HepG2 (cell line): ENCODE results near the gene MED23. TPM values are rescaled to one million over a fixed set of nuclear protein-coding genes. Genes with fewer than 3 reads are reported as not detected.

ENCODE experiments used
- HNRNPUL1 ChIP-seq: fragments of 200-400 bp; formaldehyde crosslinking; IDR thresholded peaks from 2 replicates; pipeline ENCODE4 v1.6.1; 2017; ENCODE audit warnings: low read depth, mild to moderate bottlenecking, low read length, moderate library complexity
- JUND ChIP-seq: sonication (generic); formaldehyde crosslinking; IDR thresholded peaks from 2 replicates; pipeline ENCODE4 v1.8.0; 2022; ENCODE audit warnings: mild to moderate bottlenecking, missing genetic modification reagents
- PITX1 ChIP-seq: sonication (generic); formaldehyde crosslinking; IDR thresholded peaks from 2 replicates; pipeline ENCODE4 v1.5.1; 2020; ENCODE audit warnings: mild to moderate bottlenecking, missing genetic modification reagents
- RCOR2 ChIP-seq: IDR thresholded peaks from 2 replicates; pipeline ENCODE4 v1.6.1; 2016; ENCODE audit warnings: missing biosample characterization, missing genetic modification reagents
- REL ChIP-seq: sonication (generic); formaldehyde crosslinking; conservative IDR thresholded peaks from 2 replicates; pipeline ENCODE4 v1.8.0; 2022; ENCODE audit warnings: mild to moderate bottlenecking, missing genetic modification reagents, moderate library complexity
- SRSF4 ChIP-seq: fragments of 200-400 bp; formaldehyde crosslinking; IDR thresholded peaks from one replicate; pipeline ENCODE4 v1.6.1; 2018; ENCODE audit warnings: mild to moderate bottlenecking, low read depth, low read length, moderate library complexity; ENCODE audit not compliant: poor library complexity, severe bottlenecking
- STAT5B ChIP-seq: sonication (generic); formaldehyde crosslinking; IDR thresholded peaks from 2 replicates; pipeline ENCODE4 v1.4.0; 2020; ENCODE audit warnings: missing genetic modification reagents
- ZFP36 ChIP-seq: fragments of 150-350 bp; IDR thresholded peaks from 2 replicates; pipeline ENCODE4 v1.6.1; 2018; ENCODE audit warnings: borderline replicate concordance, low read length, low read depth; ENCODE audit not compliant: partially characterized antibody
- ZNF232 ChIP-seq: sonication (generic); formaldehyde crosslinking; IDR thresholded peaks from 2 replicates; pipeline ENCODE4 v1.4.0; 2020; ENCODE audit warnings: missing genetic modification reagents, borderline replicate concordance
- ZNF567 ChIP-seq: sonication (generic); formaldehyde crosslinking; IDR thresholded peaks from 2 replicates; pipeline ENCODE4 v1.8.1; 2023; ENCODE audit warnings: mild to moderate bottlenecking, missing genetic modification reagents, borderline replicate concordance
- polyA plus RNA-seq, 8 experiments: library from polyadenylated mRNA; depleted of rRNA in 3 of 8; stranded (reverse) in 7 of 8; unstranded in 1 of 8; fragments of >200 nt; fragmentation: Illumina TruSeq in 4 of 8; extraction: Trizol in 4 of 8; gene quantifications; 2 replicates each; pipeline versions ENCODE4 v1.2.1 to v1.2.3, GENCODE V29; 2011 to 2016; ENCODE audit warnings: low read depth in 4 of 8, missing spikeins in 1 of 8, mixed read lengths in 1 of 8; ENCODE audit not compliant: insufficient read depth in 1 of 8
- total RNA-seq, 5 experiments: library from RNA; depleted of rRNA; stranded (reverse); fragments of >200 nt; fragmentation: Illumina TruSeq; extraction: Trizol; gene quantifications; 2 replicates each; pipeline ENCODE4 v1.2.3, GENCODE V29; 2016; ENCODE audit warnings: low read depth in 1 of 5
- TF ChIP-seq, protein P1 (sequence below): sonication (generic); formaldehyde crosslinking; IDR thresholded peaks from 2 replicates; pipeline ENCODE4 v1.4.0; 2020; ENCODE audit warnings: missing genetic modification reagents, borderline replicate concordance
- TF ChIP-seq, protein P2 (sequence below): sonication (generic); formaldehyde crosslinking; IDR thresholded peaks from 2 replicates; pipeline ENCODE4 v1.8.0; 2022; ENCODE audit warnings: mild to moderate bottlenecking, missing genetic modification reagents, borderline replicate concordance
- TF ChIP-seq, protein P3 (sequence below): sonication (generic); formaldehyde crosslinking; IDR thresholded peaks from 2 replicates; pipeline ENCODE4 v1.4.0; 2020; ENCODE audit warnings: mild to moderate bottlenecking, missing genetic modification reagents
- TF ChIP-seq, protein P4 (sequence below): sonication (generic); formaldehyde crosslinking; IDR thresholded peaks from 2 replicates; pipeline ENCODE4 v1.8.0; 2022; ENCODE audit warnings: mild to moderate bottlenecking, missing genetic modification reagents, moderate library complexity
- TF ChIP-seq, protein P5 (sequence below): sonication (generic); formaldehyde crosslinking; IDR thresholded peaks from 2 replicates; pipeline ENCODE4 v1.4.0; 2020; ENCODE audit warnings: missing genetic modification reagents
- TF ChIP-seq, protein P6 (sequence below): sonication (generic); formaldehyde crosslinking; IDR thresholded peaks from 2 replicates; pipeline ENCODE4 v1.5.0; 2020; ENCODE audit warnings: missing genetic modification reagents, mild to moderate bottlenecking, borderline replicate concordance

The MED23 gene
- total and polyA plus RNA-seq, 2 of the 13 experiments (the other 11 are each of a cell fraction or from before 2014, with no cell fraction given): 34.9 to 50.5 TPM

DNA sequence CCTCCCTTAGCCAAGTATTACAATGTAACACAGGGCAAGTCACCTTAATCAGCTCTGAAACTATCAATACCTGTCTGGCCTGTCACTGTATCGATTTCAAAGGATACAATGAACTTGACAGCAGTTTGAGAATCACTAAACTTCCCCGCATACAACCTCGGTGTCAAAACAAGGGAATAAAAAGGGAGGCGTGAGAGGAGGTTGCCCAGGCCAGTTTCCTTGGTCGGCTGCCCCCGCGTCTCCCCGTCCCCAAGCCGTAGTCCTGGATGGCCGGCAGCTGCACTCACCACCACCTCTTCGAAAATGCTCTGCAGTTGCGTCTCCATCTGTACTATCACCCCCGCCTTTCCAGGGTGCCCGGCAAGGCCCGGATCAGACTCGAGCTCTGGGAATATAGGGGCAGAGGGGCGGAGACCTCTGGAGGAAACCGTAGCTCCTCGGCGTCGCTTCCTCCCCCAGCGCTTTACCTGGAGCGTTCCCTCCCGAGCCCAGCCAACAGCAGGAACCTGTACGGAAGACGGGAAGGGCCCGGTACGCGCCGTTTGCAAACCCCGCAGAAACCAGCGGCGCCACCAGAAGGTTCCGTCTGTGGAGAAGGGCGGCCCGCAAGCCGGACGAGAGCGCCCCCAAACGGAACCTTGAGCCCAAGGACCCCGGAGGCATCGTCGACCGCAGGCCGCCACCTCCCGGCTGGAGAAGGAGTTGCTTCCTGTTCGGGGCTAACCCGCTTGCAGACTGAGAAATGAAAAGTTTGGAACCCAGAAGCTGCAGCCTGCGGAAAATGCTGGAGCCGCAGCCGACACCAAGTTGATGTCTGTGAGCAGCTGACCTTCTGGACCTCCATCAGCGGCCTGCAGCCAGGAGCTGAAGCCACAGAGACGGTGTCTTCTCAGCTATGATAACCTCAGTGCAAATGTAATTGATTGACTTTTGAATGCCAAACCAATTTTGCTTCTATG, at the start of gene MED23 (continued):
- TF ChIP-seq, protein P1, sequence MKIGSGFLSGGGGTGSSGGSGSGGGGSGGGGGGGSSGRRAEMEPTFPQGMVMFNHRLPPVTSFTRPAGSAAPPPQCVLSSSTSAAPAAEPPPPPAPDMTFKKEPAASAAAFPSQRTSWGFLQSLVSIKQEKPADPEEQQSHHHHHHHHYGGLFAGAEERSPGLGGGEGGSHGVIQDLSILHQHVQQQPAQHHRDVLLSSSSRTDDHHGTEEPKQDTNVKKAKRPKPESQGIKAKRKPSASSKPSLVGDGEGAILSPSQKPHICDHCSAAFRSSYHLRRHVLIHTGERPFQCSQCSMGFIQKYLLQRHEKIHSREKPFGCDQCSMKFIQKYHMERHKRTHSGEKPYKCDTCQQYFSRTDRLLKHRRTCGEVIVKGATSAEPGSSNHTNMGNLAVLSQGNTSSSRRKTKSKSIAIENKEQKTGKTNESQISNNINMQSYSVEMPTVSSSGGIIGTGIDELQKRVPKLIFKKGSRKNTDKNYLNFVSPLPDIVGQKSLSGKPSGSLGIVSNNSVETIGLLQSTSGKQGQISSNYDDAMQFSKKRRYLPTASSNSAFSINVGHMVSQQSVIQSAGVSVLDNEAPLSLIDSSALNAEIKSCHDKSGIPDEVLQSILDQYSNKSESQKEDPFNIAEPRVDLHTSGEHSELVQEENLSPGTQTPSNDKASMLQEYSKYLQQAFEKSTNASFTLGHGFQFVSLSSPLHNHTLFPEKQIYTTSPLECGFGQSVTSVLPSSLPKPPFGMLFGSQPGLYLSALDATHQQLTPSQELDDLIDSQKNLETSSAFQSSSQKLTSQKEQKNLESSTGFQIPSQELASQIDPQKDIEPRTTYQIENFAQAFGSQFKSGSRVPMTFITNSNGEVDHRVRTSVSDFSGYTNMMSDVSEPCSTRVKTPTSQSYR (CRISPR knock-in tag): peak; percentile 80; the same call in 1 of the 2 replicates
- TF ChIP-seq STAT5B (CRISPR knock-in tag) (peak; percentile 87; the same call in 1 of the 2 replicates), JUND (CRISPR knock-in tag) (no peak), ZNF567 (CRISPR knock-in tag) (peak; percentile 100), HNRNPUL1 (peak; percentile 73; the same call in 1 of the 2 replicates), RCOR2 (CRISPR knock-in tag) (peak; percentile 79), SRSF4 (no peak), ZNF232 (CRISPR knock-in tag) (peak; percentile 98; the same call in 1 of the 2 replicates), PITX1 (CRISPR knock-in tag) (peak; percentile 96), ZFP36 (peak; percentile 47), REL (peak; percentile 90; the same call in 1 of the 2 replicates)
- TF ChIP-seq, protein P2, sequence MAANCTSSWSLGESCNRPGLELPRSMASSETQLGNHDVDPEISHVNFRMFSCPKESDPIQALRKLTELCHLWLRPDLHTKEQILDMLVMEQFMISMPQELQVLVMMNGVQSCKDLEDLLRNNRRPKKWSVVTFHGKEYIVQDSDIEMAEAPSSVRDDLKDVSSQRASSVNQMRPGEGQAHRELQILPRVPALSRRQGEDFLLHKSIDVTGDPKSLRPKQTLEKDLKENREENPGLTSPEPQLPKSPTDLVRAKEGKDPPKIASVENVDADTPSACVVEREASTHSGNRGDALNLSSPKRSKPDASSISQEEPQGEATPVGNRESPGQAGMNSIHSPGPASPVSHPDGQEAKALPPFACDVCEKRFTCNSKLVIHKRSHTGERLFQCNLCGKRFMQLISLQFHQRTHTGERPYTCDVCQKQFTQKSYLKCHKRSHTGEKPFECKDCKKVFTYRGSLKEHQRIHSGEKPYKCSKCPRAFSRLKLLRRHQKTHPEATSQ: peak; percentile 100
- TF ChIP-seq, protein P3, sequence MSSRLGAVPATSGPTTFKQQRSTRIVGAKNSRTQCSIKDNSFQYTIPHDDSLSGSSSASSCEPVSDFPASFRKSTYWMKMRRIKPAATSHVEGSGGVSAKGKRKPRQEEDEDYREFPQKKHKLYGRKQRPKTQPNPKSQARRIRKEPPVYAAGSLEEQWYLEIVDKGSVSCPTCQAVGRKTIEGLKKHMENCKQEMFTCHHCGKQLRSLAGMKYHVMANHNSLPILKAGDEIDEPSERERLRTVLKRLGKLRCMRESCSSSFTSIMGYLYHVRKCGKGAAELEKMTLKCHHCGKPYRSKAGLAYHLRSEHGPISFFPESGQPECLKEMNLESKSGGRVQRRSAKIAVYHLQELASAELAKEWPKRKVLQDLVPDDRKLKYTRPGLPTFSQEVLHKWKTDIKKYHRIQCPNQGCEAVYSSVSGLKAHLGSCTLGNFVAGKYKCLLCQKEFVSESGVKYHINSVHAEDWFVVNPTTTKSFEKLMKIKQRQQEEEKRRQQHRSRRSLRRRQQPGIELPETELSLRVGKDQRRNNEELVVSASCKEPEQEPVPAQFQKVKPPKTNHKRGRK: peak; percentile 85; the same call in 1 of the 2 replicates
- TF ChIP-seq, protein P4, sequence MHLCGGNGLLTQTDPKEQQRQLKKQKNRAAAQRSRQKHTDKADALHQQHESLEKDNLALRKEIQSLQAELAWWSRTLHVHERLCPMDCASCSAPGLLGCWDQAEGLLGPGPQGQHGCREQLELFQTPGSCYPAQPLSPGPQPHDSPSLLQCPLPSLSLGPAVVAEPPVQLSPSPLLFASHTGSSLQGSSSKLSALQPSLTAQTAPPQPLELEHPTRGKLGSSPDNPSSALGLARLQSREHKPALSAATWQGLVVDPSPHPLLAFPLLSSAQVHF (CRISPR knock-in tag): peak; percentile 87; the same call in 1 of the 2 replicates
- TF ChIP-seq, protein P5, sequence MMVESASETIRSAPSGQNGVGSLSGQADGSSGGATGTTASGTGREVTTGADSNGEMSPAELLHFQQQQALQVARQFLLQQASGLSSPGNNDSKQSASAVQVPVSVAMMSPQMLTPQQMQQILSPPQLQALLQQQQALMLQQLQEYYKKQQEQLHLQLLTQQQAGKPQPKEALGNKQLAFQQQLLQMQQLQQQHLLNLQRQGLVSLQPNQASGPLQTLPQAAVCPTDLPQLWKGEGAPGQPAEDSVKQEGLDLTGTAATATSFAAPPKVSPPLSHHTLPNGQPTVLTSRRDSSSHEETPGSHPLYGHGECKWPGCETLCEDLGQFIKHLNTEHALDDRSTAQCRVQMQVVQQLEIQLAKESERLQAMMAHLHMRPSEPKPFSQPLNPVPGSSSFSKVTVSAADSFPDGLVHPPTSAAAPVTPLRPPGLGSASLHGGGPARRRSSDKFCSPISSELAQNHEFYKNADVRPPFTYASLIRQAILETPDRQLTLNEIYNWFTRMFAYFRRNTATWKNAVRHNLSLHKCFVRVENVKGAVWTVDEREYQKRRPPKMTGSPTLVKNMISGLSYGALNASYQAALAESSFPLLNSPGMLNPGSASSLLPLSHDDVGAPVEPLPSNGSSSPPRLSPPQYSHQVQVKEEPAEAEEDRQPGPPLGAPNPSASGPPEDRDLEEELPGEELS (CRISPR knock-in tag): peak; percentile 93
- TF ChIP-seq, protein P6, sequence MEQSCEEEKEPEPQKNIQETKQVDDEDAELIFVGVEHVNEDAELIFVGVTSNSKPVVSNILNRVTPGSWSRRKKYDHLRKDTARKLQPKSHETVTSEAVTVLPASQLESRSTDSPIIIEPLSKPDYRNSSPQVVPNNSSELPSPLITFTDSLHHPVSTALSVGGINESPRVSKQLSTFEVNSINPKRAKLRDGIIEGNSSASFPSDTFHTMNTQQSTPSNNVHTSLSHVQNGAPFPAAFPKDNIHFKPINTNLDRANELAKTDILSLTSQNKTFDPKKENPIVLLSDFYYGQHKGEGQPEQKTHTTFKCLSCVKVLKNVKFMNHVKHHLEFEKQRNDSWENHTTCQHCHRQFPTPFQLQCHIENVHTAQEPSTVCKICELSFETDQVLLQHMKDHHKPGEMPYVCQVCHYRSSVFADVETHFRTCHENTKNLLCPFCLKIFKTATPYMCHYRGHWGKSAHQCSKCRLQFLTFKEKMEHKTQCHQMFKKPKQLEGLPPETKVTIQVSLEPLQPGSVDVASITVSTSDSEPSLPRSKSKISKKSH: peak; percentile 99
